ACHN (cell line): Measurements from ENCODE around the gene PPIP5K2.
"Not testable (repeated sequence)": the region's sequence is repeated elsewhere in the genome, so short reads cannot be mapped to it uniquely, and the experiment has no call there.

Source experiments
- DNase-seq: peaks from one replicate; pipeline ENCODE4 v3.0.0-alpha.2; 2015
- in situ Hi-C: cut with HindIII; loops from 2 replicates; pipeline ENCODE4 v1.10.0; 2017; ENCODE audit warnings: low sequenced_read_pairs, low pct_ligation_motif_present, low pct_unique_long_range_greater_than_20kb

Gene PPIP5K2

DNA sequence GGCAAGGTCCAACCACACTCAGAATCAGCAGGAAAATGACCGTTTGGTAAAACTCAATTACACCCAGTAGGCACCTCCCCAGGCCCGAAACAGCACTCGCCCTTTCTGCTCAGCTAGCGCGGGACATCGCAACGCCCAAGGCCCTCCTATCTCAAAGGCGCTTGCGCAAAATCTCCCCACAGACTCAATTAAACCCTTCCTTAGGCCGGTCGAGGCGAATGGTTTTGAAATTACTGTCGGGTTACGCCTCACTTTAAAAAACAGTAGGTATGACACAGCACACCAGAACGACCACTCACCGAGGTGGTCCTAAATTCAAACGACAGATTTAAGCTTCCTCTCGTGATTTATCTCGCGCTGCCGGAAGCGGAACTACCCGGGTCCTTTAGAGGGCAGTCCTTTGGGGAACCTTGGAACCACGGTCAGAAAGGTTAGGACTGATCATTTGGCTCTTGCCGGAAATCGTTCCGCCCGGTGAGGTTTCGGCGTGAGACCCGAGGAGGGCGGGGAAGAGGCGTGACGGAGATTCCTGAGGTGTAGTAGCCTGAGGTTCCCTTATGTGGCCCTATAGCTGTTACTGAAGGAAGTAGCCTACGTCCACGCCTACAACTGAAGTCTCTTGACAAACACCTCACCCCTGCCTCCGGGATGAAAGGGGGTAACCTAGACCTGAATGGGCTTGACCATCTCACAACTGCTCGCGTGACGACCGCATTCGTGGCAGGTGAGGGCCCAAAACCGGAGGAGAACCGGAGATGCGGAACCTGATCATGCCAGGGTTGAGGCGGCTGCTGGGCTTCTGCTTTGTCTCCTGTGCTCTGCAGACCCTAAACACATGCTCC is at the start of gene PPIP5K2, which contains the start of gene GIN1:
TSS of gene PPIP5K2 (plus strand) at position 537 of the 842 bp plus-strand sequence. CDS start 9,289 bp downstream, outside the sequence.
TSS of gene GIN1 (minus strand) at position 374 of the 842 bp plus-strand sequence. CDS start 11,431 bp downstream, outside the sequence.
- in situ Hi-C loops, result no loop called here
- peak; percentile 97 for DNase-seq

DNA sequence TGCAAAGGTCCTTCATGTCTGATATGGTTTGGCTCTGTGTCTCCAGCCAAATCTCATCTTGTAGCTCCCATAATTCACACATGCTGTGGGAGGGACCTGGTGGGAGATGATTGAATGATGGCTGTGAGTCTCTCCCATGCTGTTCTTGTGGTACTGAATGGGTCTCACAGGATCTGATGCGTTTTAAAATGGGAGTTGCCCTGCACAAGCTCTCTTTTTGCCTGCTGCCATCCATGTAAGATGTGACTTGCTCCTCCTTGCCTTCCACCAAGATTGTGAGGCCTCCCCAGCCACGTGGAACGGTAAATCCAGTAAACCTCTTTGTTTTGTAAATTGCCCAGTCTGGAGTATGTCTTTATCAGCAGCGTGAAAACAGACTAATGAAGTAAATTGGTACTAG is 46.6 kb upstream of the PPIP5K2 start:
- DNase-seq, in situ Hi-C loops: not testable (repeated sequence)

DNA sequence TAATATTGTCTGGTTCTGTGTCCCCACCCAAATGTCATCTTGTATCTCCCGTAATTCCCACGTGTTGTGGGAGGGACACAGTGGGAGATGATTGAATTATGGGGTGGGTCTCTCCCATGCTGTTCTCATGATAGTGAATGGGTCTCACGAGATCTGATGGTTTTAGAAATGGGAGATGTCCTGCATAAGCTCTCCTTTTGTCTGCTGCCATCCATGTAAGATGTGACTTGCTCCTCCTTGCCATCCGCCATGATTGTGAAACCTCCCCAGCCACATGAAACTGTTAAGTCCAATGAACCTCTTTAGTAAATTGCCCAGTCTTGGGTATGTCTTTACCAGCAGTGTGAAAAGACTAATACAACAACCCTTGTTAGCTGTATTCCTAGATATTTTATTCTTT is 44.7 kb upstream of the PPIP5K2 start:
- no peak for DNase-seq
- in situ Hi-C loops, result no loop called here

- DNase-seq, result no peak
- in situ Hi-C loops, result no loop called here
These were observed 40.3 kb upstream of the PPIP5K2 start for GRCh38 chr5:103079796-103080195.

DNA sequence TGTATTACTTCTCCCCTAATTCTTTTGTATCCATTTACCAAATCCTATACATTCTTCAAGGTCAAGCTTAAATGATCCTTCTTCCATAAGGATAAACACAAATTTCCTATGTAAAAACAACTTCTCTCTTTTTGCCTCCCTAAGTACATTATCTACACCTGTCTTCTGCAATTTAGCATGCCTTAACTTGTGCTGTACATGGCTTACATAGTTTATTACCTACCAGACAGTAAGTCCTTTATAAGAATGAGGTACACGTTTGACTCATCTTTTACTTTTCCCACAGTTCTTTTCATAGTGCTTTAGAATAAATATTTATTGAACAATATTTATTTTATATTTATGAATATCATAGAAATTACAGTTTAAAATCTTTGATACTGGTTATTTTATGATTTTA is 33.6 kb upstream of the PPIP5K2 start:
- in situ Hi-C loops, result no loop called here
- DNase-seq, result no peak

DNA sequence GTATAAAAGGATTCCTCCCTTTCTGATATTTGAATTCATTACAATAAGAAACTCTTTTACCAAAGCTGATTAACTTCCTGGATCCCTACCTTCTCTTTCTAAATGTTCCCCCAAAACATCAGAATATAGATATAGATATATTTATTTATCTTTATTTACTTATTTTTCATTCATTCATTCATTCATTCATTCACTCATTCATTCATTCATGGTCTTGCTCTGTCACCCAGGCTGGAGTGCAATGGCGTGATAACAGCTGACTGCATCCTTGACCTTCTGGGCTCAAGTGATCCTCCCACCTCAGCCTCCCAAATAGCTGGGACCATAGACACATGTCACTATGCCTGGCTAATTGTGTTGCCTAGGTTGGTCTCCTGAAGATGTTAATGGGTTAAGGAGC is 30.8 kb upstream of the PPIP5K2 start:
- DNase-seq, result no peak
- in situ Hi-C loops, result no loop called here

GRCh38 chr5:103090791-103091190 is 29.3 kb upstream of the PPIP5K2 start:
- DNase-seq, result no peak
- in situ Hi-C loops, result no loop called here

DNA sequence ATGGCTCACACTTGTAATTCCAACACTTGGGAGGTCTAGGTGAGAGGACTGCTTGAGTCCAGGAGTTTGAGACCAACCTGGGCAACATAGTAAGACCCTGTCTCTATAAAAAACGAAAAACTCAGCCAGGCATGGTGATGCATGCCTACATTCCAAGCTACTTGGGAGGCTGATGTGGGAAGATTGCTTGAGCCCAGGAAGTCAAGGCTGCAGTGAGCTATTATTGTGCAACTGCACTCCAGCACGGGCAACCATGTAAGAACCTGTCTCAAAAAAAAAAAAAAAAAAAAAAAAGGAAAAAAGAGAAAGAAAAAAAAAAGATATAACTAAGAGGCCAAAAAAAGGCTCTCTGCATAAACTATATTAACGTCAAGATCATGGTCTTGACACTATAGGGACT is 27.4 kb upstream of the PPIP5K2 start:
- in situ Hi-C loops, result no loop called here
- DNase-seq, result no peak

DNA sequence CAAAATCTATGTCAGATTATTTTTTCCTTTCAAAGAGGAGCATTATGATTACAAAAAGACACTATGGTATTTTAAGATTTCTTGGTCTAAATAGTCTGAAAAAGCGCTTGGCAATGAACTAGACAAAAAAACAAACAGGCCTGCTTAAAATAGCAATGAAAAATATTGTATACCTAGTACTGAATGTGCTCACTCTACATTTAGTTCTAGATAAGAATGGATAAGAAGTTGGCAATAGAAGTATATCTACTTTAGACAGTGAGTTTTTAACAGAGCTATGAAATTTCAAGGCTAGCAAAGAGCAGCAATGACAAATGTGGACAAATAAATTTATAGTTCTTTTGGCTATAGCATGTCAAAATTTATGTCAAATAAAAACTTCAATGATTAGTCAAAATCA is 26.4 kb upstream of the PPIP5K2 start:
- in situ Hi-C loops, result no loop called here
- DNase-seq, result no peak

- no peak for DNase-seq
- in situ Hi-C loops, result no loop called here
These were observed 25.4 kb upstream of the PPIP5K2 start for GRCh38 chr5:103094737-103095136.

GRCh38 chr5:103098993-103099392 is 21.1 kb upstream of the PPIP5K2 start:
- in situ Hi-C loops, result no loop called here
- DNase-seq, result no peak

DNA sequence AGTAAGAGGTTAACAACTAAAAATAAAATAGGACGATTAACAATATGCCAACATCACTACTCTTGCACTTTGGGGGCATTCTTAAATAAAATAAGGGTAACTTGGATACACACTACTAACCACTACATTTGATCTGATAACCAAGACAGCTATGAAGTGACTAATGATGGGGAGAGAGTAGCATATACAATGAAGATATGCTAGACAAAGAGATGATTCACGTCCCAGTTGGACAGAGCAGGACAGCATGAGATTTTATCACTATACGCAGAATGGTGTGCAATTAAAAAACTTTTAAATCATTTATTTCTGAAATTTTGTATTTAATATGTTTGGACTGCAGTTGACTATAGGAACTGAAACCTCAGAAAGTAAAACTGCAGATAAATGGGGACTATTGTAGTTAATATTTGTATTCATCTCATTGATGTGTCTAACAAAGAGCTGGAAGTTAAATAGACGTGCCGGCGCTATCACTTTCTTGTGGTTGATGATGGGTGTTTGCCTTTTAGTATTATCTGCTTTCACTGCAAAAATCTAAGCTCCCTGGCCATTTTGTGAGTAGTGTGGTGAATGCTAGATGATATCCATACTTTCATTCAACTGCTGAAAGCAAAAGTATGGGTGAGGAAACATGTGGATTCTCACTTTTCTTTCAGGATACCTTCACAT is 18.9 kb upstream of the PPIP5K2 start:
- DNase-seq, result no peak
- in situ Hi-C loops, result no loop called here

GRCh38 chr5:103102234-103102633 is 17.9 kb upstream of the PPIP5K2 start:
- DNase-seq, result no peak
- in situ Hi-C loops, result no loop called here

GRCh38 chr5:103108086-103108485 is 12.0 kb upstream of the PPIP5K2 start:
- in situ Hi-C loops, result no loop called here

GRCh38 chr5:103109277-103109676 is 10.8 kb upstream of the PPIP5K2 start:
- in situ Hi-C loops, result no loop called here
- DNase-seq, result no peak

More at GRCh38 chr5:103108086-103108485, 12.0 kb upstream of the PPIP5K2 start:
- DNase-seq, result no peak

DNA sequence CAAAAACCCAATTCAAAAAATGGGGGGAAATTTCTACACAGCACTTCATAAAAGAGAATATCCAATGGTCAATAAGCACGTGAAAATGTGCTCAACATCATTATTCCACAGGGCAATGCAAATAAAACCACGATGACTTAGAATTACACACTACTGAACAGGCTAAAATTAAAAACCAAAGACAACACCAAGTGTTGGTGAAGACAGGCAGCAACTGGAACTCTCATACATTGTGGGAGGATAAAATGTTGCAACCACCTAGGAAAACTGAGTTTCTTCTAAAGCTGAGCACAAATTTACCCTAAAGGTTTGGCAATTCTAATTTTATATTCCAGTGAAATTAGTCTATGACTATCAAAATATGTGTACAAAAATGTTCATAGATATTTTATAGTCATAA is 9.7 kb upstream of the PPIP5K2 start:
- in situ Hi-C loops, result no loop called here
- DNase-seq, result no peak

DNA sequence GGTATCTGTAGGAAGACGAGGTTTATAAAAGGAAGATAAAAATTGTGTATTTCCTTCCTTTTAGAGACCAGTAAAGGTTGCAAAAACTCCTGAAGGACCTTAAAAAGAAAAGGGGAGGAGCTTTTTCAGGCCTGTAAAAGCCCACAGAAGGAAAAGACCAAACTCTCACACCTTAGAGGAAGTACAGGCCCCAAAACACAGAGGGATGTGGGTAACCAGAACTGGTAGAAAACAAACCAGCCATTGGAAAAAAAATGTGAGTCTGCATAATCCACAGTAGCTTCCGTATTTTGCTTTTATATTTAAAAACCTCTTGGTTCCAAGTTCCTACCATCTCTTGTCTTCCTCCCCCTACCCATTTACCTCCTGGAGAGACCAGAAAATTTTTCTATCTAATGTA is 8.6 kb upstream of the PPIP5K2 start:
- no peak for DNase-seq
- in situ Hi-C loops, result no loop called here

DNA sequence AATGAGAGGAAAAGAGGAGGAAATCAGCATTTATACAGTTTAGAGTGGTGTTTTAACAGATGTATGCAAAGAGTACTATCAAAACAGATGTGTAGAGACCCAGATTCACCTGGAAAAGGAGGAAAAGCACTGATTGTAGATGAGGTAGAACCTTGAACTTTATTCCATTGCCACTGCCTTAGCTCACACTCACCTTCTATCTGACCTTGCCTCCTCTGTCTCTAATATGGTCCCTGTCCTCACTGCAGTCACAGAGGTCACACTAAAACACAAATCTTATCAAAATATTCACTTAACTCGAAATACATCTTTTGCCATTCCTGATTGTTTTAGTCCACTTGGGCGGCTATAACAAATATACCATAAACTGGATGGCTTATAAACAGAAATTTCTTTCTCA is 7.2 kb upstream of the PPIP5K2 start:
- DNase-seq, result no peak
- in situ Hi-C loops, result no loop called here

DNA sequence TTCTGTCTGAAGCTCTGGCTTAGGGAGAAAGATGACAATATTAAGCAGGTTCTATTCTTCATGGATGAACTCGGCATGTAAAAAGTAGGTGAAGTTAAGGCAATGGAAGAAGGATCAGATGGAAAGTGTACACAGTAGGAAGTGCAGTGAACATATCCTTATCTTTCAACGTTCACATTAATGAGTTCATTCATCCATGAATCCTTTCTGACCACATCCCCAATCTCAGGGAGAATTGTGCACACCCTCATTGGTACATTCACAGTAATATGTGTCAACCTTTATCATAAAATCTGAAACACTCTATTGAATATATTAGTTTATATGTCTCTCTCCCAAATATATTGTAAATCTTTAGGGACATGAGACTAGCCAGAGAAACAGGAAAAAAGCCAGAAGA is 5.7 kb upstream of the PPIP5K2 start:
- no peak for DNase-seq
- in situ Hi-C loops, result no loop called here

DNA sequence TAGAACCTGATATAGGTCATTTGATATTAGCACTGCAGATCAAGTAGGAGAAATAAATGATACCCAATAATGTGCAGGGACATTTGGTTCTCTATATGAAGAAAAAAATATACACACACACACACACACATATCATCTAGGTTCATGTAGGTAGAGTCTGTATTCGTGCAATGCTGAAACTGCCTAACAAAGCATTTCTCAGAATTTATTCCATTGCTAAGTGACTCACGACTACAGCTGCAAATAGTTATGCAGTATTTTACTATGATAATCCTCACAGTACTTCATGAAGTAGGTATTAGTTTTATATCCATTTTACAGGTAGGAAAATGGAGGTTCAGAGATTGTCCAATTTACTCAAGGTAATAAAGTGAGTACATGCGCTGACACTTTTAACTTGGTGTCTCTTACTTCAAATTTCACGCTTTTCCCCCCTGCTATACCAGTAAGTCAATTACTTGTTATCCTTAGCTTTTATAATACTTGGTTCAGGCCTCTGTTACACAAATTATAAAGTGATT is 2.6 kb upstream of the PPIP5K2 start:
- in situ Hi-C loops, result no loop called here

More for the DNA sequence above, 2.6 kb upstream of the PPIP5K2 start:
- no peak for DNase-seq
